GM21360 (cell line): ENCODE results near the gene FOXD1.
"Not testable (repeated sequence)": the region's sequence is repeated elsewhere in the genome, so short reads cannot be mapped to it uniquely, and the experiment has no call there.

Experiments used
- ATAC-seq: cut with Tn5 transposase; IDR thresholded peaks from one replicate; pipeline ENCODE4 v1.9.1; 2021; ENCODE audit warnings: mild to moderate bottlenecking, moderate library complexity; ENCODE audit not compliant: unreplicated experiment

Gene FOXD1

GRCh38 chr5:73448463-73449136 lies at the start of gene FOXD1:
TSS of gene FOXD1 (minus strand) at chr5:73448777. CDS start at chr5:73448362, 415 bp downstream.
- no peak for ATAC-seq

- peak; percentile 4 for ATAC-seq
Observed at GRCh38 chr5:73497497-73498056, 49.0 kb upstream of the FOXD1 start.

GRCh38 chr5:73496984-73497457 lies 48.4 kb upstream of the FOXD1 start:
- no peak for ATAC-seq

- no peak for ATAC-seq
Observed at GRCh38 chr5:73495772-73496335, 47.3 kb upstream of the FOXD1 start.

- ATAC-seq, result no peak
Observed at GRCh38 chr5:73494721-73495120, 46.1 kb upstream of the FOXD1 start.

GRCh38 chr5:73493421-73493820 lies 44.8 kb upstream of the FOXD1 start:
- ATAC-seq, result no peak

- no peak for ATAC-seq
Observed at GRCh38 chr5:73491155-73491554, 42.6 kb upstream of the FOXD1 start.

GRCh38 chr5:73490088-73490487 lies 41.5 kb upstream of the FOXD1 start:
- ATAC-seq, result no peak

- ATAC-seq, result no peak
Observed at GRCh38 chr5:73488806-73489205, 40.2 kb upstream of the FOXD1 start.

- ATAC-seq, result no peak
Observed at GRCh38 chr5:73487815-73488214, 39.2 kb upstream of the FOXD1 start.

- ATAC-seq, result not testable (repeated sequence)
Observed at GRCh38 chr5:73487257-73487656, 38.7 kb upstream of the FOXD1 start.

- no peak for ATAC-seq
Observed at GRCh38 chr5:73486119-73486899, 37.7 kb upstream of the FOXD1 start.

- ATAC-seq, result no peak
Observed at GRCh38 chr5:73485715-73486114, 37.1 kb upstream of the FOXD1 start.

GRCh38 chr5:73484511-73484910 lies 35.9 kb upstream of the FOXD1 start:
- no peak for ATAC-seq

GRCh38 chr5:73483676-73484075 lies 35.1 kb upstream of the FOXD1 start:
- ATAC-seq, result no peak

GRCh38 chr5:73482383-73483136 lies 34.0 kb upstream of the FOXD1 start:
- no peak for ATAC-seq

GRCh38 chr5:73480500-73480899 lies 31.9 kb upstream of the FOXD1 start:
- ATAC-seq, result no peak

- no peak for ATAC-seq
Observed at GRCh38 chr5:73472116-73472515, 23.5 kb upstream of the FOXD1 start.

GRCh38 chr5:73471654-73472053 lies 23.1 kb upstream of the FOXD1 start:
- ATAC-seq, result no peak

- no peak for ATAC-seq
Observed at GRCh38 chr5:73469878-73470277, 21.3 kb upstream of the FOXD1 start.

GRCh38 chr5:73468638-73469037 lies 20.1 kb upstream of the FOXD1 start:
- not testable (repeated sequence) for ATAC-seq
